SK-N-MC (cell line): ENCODE data around the gene STYXL1.

ENCODE experiments used
- EZH2 ChIP-seq: fragments of 200-600 bp; sonication (generic); IDR thresholded peaks from one replicate; pipeline ENCODE4 v1.6.1; 2017; ENCODE audit warnings: antibody characterized with exemption
- POLR2AphosphoS5 ChIP-seq: IDR thresholded peaks from 2 replicates; pipeline ENCODE4 v1.6.1; 2012; ENCODE audit warnings: mild to moderate bottlenecking, low read depth, low read length, borderline replicate concordance

GRCh38 chr7:76053461-76053860, 5.7 kb upstream of the STYXL1 start:
- no peak for TF ChIP-seq EZH2
- TF ChIP-seq POLR2AphosphoS5, result no peak
